HepG2 (cell line): Measurements from ENCODE around the gene SERPINE2. TPM values are rescaled to one million over a fixed set of nuclear protein-coding genes. Genes with fewer than 3 reads are reported as not detected.
A peak's percentile ranks its signal among the peaks of the same experiment; 100 is the strongest.

ENCODE experiments used
- ASH2L ChIP-seq: fragments of 300-600, 200-600 bp; sonication (generic); IDR thresholded peaks from 2 replicates; pipeline ENCODE4 v1.7.0; 2017; ENCODE audit warnings: low read depth, mild to moderate bottlenecking, moderate library complexity, mixed read lengths, low read length; ENCODE audit not compliant: insufficient read length
- CCDC6 ChIP-seq: sonication (generic); formaldehyde crosslinking; IDR thresholded peaks from 2 replicates; pipeline ENCODE4 v1.8.1; 2022; ENCODE audit warnings: mild to moderate bottlenecking, missing genetic modification reagents, moderate library complexity
- CENPBD1 ChIP-seq: sonication (generic); formaldehyde crosslinking; IDR thresholded peaks from 2 replicates; pipeline ENCODE4 v1.8.0; 2022; ENCODE audit warnings: missing genetic modification reagents, low read depth, mild to moderate bottlenecking, borderline replicate concordance
- GFI1 ChIP-seq: sonication (generic); formaldehyde crosslinking; IDR thresholded peaks from 2 replicates; pipeline ENCODE4 v1.5.0; 2020; ENCODE audit warnings: missing genetic modification reagents, mild to moderate bottlenecking, borderline replicate concordance
- HNF4A ChIP-seq: sonication (generic); formaldehyde crosslinking; IDR thresholded peaks from 2 replicates; pipeline ENCODE4 v1.4.0; 2020; ENCODE audit warnings: missing genetic modification reagents
- HOXA9 ChIP-seq: sonication (generic); formaldehyde crosslinking; IDR thresholded peaks from 2 replicates; pipeline ENCODE4 v1.8.1; 2022; ENCODE audit warnings: missing genetic modification reagents, mild to moderate bottlenecking, moderate library complexity, borderline replicate concordance
- KMT2A ChIP-seq: sonication (generic); formaldehyde crosslinking; IDR thresholded peaks from 2 replicates; pipeline ENCODE4 v1.4.0; 2020; ENCODE audit warnings: missing genetic modification reagents
- KMT2B ChIP-seq: IDR thresholded peaks from 2 replicates; pipeline ENCODE4 v1.6.1; 2016; ENCODE audit warnings: missing genetic modification reagents, missing compliant biosample characterization
- MED1 ChIP-seq: sonication (generic); formaldehyde crosslinking; IDR thresholded peaks from 2 replicates; pipeline ENCODE4 v1.4.0; 2020; ENCODE audit warnings: missing genetic modification reagents
- MXD3 ChIP-seq: IDR thresholded peaks from 2 replicates; pipeline ENCODE4 v1.6.1; 2016; ENCODE audit warnings: mild to moderate bottlenecking, missing biosample characterization, missing genetic modification reagents
- NCOA2 ChIP-seq: sonication (generic); formaldehyde crosslinking; IDR thresholded peaks from 2 replicates; pipeline ENCODE4 v1.8.0; 2022; ENCODE audit warnings: inconsistent platforms
- NRL ChIP-seq: sonication (generic); formaldehyde crosslinking; IDR thresholded peaks from 2 replicates; pipeline ENCODE4 v1.5.0; 2020; ENCODE audit warnings: missing genetic modification reagents, mild to moderate bottlenecking, moderate library complexity, borderline replicate concordance
- RBM39 ChIP-seq: fragments of 200-400 bp; formaldehyde crosslinking; IDR thresholded peaks from one replicate; pipeline ENCODE4 v1.6.1; 2018; ENCODE audit warnings: antibody characterized with exemption, mild to moderate bottlenecking, low read depth, low read length; ENCODE audit not compliant: poor library complexity, severe bottlenecking
- REL ChIP-seq: sonication (generic); formaldehyde crosslinking; conservative IDR thresholded peaks from 2 replicates; pipeline ENCODE4 v1.8.0; 2022; ENCODE audit warnings: mild to moderate bottlenecking, missing genetic modification reagents, moderate library complexity
- RNF219 ChIP-seq: sonication (generic); formaldehyde crosslinking; IDR thresholded peaks from 2 replicates; pipeline ENCODE4 v1.5.0; 2020; ENCODE audit warnings: mild to moderate bottlenecking, missing genetic modification reagents
- ZBTB42 ChIP-seq: sonication (generic); formaldehyde crosslinking; IDR thresholded peaks from 2 replicates; pipeline ENCODE4 v1.5.0; 2020; ENCODE audit warnings: mild to moderate bottlenecking, missing genetic modification reagents
- ZC3H13 ChIP-seq: sonication (generic); formaldehyde crosslinking; IDR thresholded peaks from 2 replicates; pipeline ENCODE4 v1.8.1; 2023; ENCODE audit warnings: mild to moderate bottlenecking, missing genetic modification reagents, moderate library complexity
- ZFX ChIP-seq: sonication (generic); formaldehyde crosslinking; IDR thresholded peaks from 2 replicates; pipeline ENCODE4 v1.4.0; 2020; ENCODE audit warnings: mild to moderate bottlenecking, low read depth, missing genetic modification reagents, moderate library complexity
- ZIK1 ChIP-seq: sonication (generic); formaldehyde crosslinking; IDR thresholded peaks from 2 replicates; pipeline ENCODE4 v1.5.0; 2020; ENCODE audit warnings: mild to moderate bottlenecking, low read depth, missing genetic modification reagents, borderline replicate concordance
- ZNF562 ChIP-seq: sonication (generic); formaldehyde crosslinking; IDR thresholded peaks from 2 replicates; pipeline ENCODE4 v1.8.0; 2022; ENCODE audit warnings: missing genetic modification reagents, borderline replicate concordance
- ZNF777 ChIP-seq: sonication (generic); formaldehyde crosslinking; IDR thresholded peaks from 2 replicates; pipeline ENCODE4 v1.4.0; 2020; ENCODE audit warnings: missing genetic modification reagents
- polyA plus RNA-seq, 8 experiments: library from polyadenylated mRNA; depleted of rRNA in 3 of 8; stranded (reverse) in 7 of 8; unstranded in 1 of 8; fragments of >200 nt; fragmentation: Illumina TruSeq in 4 of 8; extraction: Trizol in 4 of 8; gene quantifications; 2 replicates each; pipeline versions ENCODE4 v1.2.1 to v1.2.3, GENCODE V29; 2011 to 2016; ENCODE audit warnings: low read depth in 4 of 8, missing spikeins in 1 of 8, mixed read lengths in 1 of 8; ENCODE audit not compliant: insufficient read depth in 1 of 8
- total RNA-seq, 5 experiments: library from RNA; depleted of rRNA; stranded (reverse); fragments of >200 nt; fragmentation: Illumina TruSeq; extraction: Trizol; gene quantifications; 2 replicates each; pipeline ENCODE4 v1.2.3, GENCODE V29; 2016; ENCODE audit warnings: low read depth in 1 of 5
- TF ChIP-seq, protein P1 (sequence below): sonication (generic); formaldehyde crosslinking; conservative IDR thresholded peaks from 2 replicates; pipeline ENCODE4 v1.8.0; 2022; ENCODE audit warnings: missing genetic modification reagents
- TF ChIP-seq, protein P2 (sequence below): sonication (generic); formaldehyde crosslinking; IDR thresholded peaks from 2 replicates; pipeline ENCODE4 v1.8.0; 2022; ENCODE audit warnings: missing genetic modification reagents, mild to moderate bottlenecking, borderline replicate concordance

SERPINE2 gene
- total and polyA plus RNA-seq, 2 of the 13 experiments (the other 11 are each of a cell fraction or from before 2014, with no cell fraction given): 7.9 to 18.1 TPM

DNA sequence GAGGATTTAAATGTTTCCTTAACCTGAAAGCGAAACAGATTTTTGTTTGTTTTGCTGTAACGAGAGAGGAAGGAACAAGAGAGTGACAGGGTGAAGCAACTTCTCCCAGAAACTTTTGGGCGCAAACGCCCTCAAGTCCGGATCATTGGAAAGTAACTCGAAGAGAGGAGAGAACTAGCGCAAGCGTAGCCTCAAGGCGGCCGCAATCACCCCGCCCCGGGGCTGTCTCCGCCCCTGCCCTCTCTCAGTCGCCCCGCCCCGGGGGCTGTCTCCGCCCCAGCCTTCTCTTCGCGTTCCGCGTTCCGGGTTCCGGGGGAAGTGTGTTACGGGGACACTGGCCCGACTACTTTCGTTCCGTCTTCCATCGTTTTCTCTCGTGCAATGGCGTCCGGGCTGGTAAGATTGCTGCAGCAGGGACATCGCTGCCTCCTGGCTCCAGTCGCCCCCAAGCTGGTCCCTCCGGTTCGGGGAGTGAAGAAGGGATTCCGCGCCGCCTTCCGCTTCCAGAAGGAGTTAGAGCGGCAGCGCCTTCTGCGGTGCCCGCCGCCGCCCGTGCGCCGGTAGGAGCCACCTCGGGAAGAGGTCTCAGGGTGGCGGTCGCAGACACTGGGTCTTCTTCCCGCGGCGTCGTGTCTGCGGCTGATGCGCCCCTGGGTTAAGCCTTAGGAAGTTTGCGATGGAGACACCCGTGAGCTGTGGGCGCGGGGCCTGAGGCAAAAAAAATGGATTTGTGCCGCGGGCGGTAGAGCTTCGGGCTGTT is 81.8 kb downstream of the SERPINE2 start, which contains the start of gene MRPL44 (continued):
- TF ChIP-seq, protein P1, sequence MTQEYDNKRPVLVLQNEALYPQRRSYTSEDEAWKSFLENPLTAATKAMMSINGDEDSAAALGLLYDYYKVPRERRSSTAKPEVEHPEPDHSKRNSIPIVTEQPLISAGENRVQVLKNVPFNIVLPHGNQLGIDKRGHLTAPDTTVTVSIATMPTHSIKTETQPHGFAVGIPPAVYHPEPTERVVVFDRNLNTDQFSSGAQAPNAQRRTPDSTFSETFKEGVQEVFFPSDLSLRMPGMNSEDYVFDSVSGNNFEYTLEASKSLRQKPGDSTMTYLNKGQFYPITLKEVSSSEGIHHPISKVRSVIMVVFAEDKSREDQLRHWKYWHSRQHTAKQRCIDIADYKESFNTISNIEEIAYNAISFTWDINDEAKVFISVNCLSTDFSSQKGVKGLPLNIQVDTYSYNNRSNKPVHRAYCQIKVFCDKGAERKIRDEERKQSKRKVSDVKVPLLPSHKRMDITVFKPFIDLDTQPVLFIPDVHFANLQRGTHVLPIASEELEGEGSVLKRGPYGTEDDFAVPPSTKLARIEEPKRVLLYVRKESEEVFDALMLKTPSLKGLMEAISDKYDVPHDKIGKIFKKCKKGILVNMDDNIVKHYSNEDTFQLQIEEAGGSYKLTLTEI: no peak
- TF ChIP-seq, protein P2, sequence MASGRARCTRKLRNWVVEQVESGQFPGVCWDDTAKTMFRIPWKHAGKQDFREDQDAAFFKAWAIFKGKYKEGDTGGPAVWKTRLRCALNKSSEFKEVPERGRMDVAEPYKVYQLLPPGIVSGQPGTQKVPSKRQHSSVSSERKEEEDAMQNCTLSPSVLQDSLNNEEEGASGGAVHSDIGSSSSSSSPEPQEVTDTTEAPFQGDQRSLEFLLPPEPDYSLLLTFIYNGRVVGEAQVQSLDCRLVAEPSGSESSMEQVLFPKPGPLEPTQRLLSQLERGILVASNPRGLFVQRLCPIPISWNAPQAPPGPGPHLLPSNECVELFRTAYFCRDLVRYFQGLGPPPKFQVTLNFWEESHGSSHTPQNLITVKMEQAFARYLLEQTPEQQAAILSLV: peak; percentile 94; the same call in 1 of the 2 replicates
- TF ChIP-seq NCOA2 (CRISPR knock-in tag) (peak; percentile 79), KMT2A (CRISPR knock-in tag) (peak; percentile 100), ZIK1 (CRISPR knock-in tag) (peak; percentile 80; the same call in 1 of the 2 replicates), CENPBD1 (0 out of 2 replicates have a peak, but pooled peaks have one; percentile 94), ASH2L (peak; percentile 100), ZC3H13 (CRISPR knock-in tag) (peak; percentile 72; the same call in 1 of the 2 replicates), MXD3 (CRISPR knock-in tag) (peak; percentile 93), ZNF777 (CRISPR knock-in tag) (peak; percentile 87), NRL (CRISPR knock-in tag) (peak; percentile 99), RNF219 (peak; percentile 99), MED1 (CRISPR knock-in tag) (peak; percentile 95), ZNF562 (no peak), ZBTB42 (CRISPR knock-in tag) (no peak; the same call in 1 of the 2 replicates), HNF4A (CRISPR knock-in tag) (peak; percentile 59), KMT2B (CRISPR knock-in tag) (peak; percentile 100), ZFX (CRISPR knock-in tag) (peak; percentile 87), RBM39 (peak; percentile 99), REL (CRISPR knock-in tag) (no peak), CCDC6 (CRISPR knock-in tag) (peak; percentile 98; the same call in 1 of the 2 replicates), HOXA9 (CRISPR knock-in tag) (no peak; the same call in 1 of the 2 replicates), GFI1 (CRISPR knock-in tag) (peak; percentile 95)
